MG63 (cell line): ENCODE results near the gene LARP1B. TPM values are rescaled to one million over a fixed set of nuclear protein-coding genes. Genes with fewer than 3 reads are reported as not detected.
A peak's percentile ranks its signal among the peaks of the same experiment; 100 is the strongest.

ENCODE experiments used
- DNase-seq: peaks from one replicate; pipeline ENCODE4 v3.0.0-alpha.2; 2020
- H3K27me3 ChIP-seq: fragments of 250-450 bp; sonication (Bioruptor Pico); 2 replicates; pipeline ENCODE4 v1.5.1; 2020; ENCODE audit warnings: mild to moderate bottlenecking, moderate library complexity
- H3K36me3 ChIP-seq: fragments of 250-450 bp; sonication (Bioruptor Pico); 2 replicates; pipeline ENCODE4 v1.5.1; 2020; ENCODE audit warnings: mild to moderate bottlenecking, moderate library complexity
- H3K4me3 ChIP-seq: fragments of 250-450 bp; sonication (Bioruptor Pico); 2 replicates; pipeline ENCODE4 v1.5.1; 2020; ENCODE audit warnings: mild to moderate bottlenecking, moderate library complexity
- H3K9me3 ChIP-seq: fragments of 250-450 bp; sonication (Bioruptor Pico); 2 replicates; pipeline ENCODE4 v1.5.1; 2020; ENCODE audit warnings: mild to moderate bottlenecking, moderate library complexity
- total RNA-seq: library from RNA; depleted of rRNA; stranded (reverse); fragments of >200 nt; shearing (Covaris generic); gene quantifications from 2 replicates; pipeline ENCODE4 v1.2.3, GENCODE V29; 2014; ENCODE audit warnings: low replicate concordance

Gene LARP1B
- total RNA-seq, 1 experiment from 2014 or later: 13.5 TPM

DNA sequence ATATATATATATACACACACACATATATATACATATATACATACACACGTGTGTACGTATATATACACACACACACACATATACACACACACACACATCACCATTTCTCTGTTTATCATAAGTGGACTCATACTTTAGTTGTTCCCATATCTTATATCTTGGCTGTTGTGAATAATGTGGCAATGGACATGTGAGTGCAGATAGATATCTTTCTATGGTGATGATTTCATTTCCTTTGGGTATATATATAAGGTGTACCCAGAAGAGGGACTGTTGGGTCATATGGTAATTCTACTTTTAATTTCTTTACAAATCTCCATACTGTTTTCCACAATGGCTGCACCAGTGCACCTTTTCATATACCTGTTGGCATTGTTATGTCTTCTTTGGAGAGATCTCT is 105.9 kb downstream of the LARP1B start:
- Histone ChIP-seq H3K36me3 (no peaks in the 10 kb centered on the region; the same call in 1 of the 2 replicates), H3K27me3 (no peaks in the 10 kb centered on the region), H3K4me3 (no peak overlapping the region), H3K9me3 (no peaks in the 10 kb centered on the region)
- no peak for DNase-seq

DNA sequence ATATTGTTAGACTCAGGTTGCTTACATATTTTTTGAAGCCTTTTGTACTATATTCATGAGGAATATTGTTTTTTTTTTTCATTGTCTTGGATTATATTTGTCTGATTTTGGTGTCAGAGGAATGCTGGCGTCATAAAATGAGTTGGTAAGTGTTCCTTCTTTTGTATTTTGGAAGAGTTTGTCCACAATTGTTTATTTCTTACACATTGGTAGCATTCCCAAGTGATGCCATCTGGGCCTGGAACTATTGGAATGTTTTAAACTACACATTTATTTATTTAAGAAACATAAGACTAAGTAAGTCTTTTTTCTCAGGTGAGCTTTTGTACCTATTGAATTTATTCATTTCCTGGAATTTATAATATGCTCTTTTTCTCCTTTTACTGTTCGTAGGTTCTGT is 107.6 kb downstream of the LARP1B start:
- Histone ChIP-seq H3K9me3 (no peaks in the 10 kb centered on the region), H3K27me3 (no peaks in the 10 kb centered on the region), H3K4me3 (no peak overlapping the region), H3K36me3 (no peaks in the 10 kb centered on the region; the same call in 1 of the 2 replicates)
- DNase-seq: no peak

DNA sequence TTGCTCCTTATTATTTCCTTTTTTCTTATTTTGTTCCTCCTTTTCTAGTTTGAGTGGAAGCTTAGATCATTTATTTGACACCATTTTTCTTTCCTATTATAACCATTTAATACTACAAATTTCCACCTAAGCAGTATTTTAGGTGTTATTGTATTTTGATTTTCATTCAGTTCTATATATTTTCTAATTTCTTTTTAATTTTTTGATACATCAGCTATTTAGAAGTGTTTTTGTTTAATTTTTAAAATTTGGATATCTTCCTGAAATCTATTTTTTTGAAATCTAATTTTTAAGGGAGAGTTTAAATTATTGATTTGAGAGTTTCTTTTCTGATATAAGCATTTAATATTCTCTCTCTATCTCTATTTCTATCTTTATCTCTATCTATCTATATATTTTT is 108.1 kb downstream of the LARP1B start:
- Histone ChIP-seq H3K9me3 (no peaks in the 10 kb centered on the region), H3K4me3 (no peak overlapping the region), H3K27me3 (no peaks in the 10 kb centered on the region), H3K36me3 (no peaks in the 10 kb centered on the region; the same call in 1 of the 2 replicates)
- no peak for DNase-seq

DNA sequence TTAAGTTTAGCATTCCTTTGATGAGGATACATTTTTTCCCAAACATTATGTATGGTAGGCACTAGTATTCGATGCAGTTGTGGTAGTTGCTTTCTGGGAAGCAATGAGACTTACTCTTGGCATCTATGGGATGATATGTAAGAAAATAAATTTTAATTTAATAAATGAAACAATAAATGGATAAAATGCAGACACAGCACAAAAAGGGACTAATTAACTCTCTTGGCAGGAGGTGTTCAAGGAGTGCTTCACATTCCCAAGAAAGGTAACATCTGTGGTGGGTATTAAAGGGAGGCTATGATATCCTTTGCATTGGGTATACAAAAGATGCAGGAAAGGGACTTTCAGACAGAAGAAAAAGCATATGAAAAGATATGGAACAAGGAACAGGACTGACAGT is 115.5 kb downstream of the LARP1B start:
- Histone ChIP-seq H3K4me3 (no peak overlapping the region), H3K9me3 (no peaks in the 10 kb centered on the region), H3K27me3 (no peaks in the 10 kb centered on the region), H3K36me3 (no peaks in the 10 kb centered on the region)
- no peak for DNase-seq

DNA sequence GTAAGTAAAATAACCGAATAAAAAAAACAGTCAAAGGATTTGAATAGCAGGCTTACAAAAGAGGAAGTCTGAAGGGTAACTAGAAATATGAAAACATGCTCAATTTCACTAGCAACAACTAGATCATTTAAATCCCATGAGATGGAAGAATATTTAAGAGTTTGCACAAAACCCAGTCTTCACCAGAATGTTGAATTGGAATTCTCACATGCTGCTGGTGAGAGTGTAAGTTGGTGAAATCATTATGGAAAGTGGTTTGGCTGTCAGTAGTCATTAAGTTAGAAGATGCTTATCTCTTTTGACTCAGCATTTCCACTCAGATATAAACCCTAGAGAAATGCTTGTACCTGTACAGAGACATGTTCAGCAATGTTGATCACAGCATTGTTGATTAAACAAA is 116.4 kb downstream of the LARP1B start:
- DNase-seq: no peak
- Histone ChIP-seq H3K27me3 (no peaks in the 10 kb centered on the region), H3K36me3 (no peaks in the 10 kb centered on the region), H3K4me3 (no peak overlapping the region), H3K9me3 (peaks cover 2% of the 10 kb centered on the region)

DNA sequence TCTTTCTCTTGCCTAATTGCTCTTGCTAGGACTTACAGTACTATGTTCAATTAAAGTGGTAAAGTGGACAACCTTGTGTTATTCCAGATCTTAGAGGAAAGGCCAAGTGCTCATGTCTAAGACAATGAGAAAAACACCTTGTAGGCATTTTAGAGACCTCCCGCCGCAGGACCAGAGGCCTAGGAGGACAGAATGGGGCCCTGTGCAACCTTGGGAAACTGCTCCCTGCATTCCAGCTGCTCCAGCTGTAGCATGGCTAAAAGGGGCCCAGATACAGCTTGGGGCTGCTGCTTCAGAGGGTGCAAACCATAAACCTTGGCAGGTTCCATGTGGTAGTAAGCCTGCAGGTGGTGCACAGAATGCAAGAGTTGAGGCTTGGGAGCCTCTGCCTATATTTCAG is 125.5 kb downstream of the LARP1B start:
- DNase-seq: no peak
- Histone ChIP-seq H3K27me3 (no peaks in the 10 kb centered on the region), H3K9me3 (peaks cover 3% of the 10 kb centered on the region), H3K4me3 (no peak overlapping the region), H3K36me3 (peaks cover 9% of the 10 kb centered on the region)

DNA sequence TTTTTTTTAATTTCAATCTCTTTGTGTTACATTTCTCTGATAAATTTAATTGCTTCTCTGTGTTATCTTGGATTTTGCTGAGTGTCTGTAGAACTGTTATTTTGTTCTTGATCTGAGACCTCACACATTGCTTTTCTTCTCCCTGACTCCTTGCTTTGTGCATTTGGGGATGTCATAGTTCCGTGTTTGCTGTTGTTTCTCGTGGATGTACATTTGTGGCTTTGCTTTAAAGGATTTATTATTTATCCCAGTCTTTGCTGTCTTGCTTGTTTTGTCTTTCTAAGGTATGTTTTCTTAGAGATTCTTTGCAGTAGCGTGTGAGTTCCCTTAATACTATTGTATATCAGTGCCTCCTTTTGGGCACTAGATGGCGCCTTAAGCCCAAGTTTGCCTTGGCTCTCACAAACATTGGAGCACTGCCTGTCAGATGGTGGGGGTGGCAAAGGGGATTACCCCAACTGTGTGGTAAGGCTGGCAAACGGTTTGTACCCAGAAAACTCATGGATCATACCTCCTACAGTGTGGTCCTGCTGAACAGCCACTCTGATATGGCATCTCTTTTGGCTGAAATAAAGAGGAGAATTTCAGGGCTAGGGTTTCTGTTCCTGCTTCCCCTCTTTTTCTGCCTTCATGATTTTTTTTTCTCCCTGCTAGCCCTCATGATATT is 130.1 kb downstream of the LARP1B start:
- Histone ChIP-seq H3K27me3 (no peaks in the 10 kb centered on the region), H3K9me3 (no peaks in the 10 kb centered on the region), H3K4me3 (no peak overlapping the region), H3K36me3 (peaks cover 3% of the 10 kb centered on the region)
- peak; percentile 53 for DNase-seq

DNA sequence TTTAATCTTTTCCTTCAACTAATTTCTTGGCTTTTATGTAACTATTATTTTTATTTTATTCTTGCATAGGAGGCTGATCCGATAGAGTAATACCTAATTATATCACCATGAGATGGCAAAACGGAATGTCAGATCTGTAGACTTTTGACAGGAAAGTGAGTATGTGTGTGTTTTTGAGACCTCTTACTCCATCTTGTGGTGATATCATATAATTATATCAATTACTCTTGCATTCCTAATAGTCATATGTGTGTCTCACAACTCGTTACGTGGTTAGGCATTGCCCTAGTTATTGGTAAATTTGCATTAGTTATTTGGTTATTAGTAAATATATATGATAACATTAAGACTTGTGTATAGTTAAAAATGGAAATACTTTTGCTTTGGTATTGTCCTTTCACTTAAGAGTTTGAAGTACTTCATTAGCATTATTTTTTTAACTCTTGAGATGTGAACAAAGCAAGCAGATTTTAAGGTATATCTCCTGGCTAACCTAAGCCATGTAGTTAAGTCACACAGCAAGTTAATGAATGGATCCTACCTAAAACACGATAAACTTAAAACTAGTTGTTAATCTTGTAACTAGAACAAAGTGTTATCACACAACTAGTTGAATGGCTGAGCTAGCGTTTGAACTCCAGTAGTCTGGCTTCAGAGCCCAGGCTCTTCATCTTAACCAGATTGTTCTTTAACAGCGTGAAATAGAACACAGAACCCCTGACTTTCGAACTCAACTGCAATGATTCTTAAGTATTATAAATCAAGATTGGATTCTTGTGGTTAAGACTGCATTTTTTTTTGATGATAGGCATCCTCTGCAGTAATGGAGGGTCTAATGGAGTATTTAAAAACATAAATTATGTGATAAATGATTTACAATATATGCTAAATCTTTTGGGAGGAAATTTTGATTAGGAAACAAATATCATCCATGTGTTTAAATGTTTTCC is 159.4 kb downstream of the LARP1B start:
- no peaks in the 10 kb centered on the region for H3K27me3 ChIP-seq
- no peak overlapping the region for H3K4me3 ChIP-seq
- no peaks in the 10 kb centered on the region for H3K36me3 ChIP-seq
- no peaks in the 10 kb centered on the region for H3K9me3 ChIP-seq
- no peak for DNase-seq

DNA sequence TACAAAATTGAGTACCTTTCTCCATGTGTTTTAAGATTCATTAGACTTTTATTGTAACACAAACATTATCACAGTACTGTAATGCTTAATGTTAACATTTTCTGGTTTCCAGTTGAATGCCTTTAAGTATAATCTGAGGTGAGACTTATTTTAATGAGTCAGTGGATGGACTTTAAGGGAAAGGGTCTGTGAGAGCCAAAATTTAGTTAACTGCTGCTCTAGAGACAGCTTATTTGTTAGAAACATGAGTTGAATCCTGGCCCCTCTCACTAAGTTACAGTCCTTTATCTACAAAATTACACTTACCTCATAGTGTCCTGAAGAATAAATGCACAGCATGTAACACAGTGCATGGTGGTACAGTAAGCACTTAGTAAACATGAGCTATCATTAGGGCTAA is 160.5 kb downstream of the LARP1B start:
- DNase-seq: no peak
- no peaks in the 10 kb centered on the region for H3K36me3 ChIP-seq
- no peak overlapping the region for H3K4me3 ChIP-seq
- H3K9me3 ChIP-seq: no peaks in the 10 kb centered on the region
- H3K27me3 ChIP-seq: no peaks in the 10 kb centered on the region

DNA sequence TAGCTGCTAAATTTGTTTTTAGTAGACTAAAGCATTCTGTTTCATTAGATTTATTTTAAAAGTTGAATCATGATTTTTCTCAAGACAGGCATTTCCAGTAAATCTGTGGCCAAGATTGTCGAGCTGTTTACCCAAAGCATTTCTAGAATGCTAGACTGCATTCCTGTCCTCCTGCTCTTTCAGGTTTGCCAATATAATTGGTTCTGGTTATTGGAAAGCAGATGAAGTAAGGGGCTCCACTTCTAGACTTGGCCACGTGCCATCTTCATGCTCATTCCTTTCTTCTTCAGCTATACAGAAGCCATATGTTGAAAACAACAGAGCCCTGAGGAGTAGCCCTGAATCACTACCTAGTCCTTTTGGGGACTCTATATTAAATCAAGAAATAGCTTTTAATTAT is 164.0 kb downstream of the LARP1B start:
- H3K9me3 ChIP-seq: no peaks in the 10 kb centered on the region
- H3K4me3 ChIP-seq: no peak overlapping the region
- no peaks in the 10 kb centered on the region for H3K36me3 ChIP-seq
- DNase-seq: peak; percentile 72
- H3K27me3 ChIP-seq: no peaks in the 10 kb centered on the region

DNA sequence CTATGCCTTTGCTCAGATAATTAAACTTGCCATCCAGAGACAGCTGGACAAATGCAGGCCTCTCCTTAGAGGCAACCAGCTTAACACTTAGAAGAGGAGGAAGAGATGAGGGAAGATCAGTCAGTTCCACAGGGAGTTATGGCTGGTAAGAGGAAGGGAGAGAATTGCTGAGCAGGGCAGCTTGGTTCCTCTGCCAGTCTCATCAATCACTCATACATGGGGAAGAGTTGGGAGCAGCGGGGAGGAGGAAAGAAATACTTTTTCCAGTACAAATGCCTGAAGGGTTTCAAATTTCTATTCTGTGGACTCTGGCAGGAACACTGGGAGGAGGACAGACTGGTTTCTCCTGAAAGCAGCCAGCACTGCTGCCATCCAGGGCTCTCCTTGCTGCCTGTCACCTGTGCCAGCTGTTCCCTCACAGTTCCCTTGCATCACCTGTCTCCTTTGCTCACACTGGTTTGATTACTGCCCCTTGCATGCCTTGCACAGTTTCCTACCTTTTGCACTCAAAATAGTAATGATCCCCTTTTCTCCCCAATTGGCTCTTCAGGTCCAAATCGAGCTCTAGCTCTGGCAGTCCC is 167.0 kb downstream of the LARP1B start:
- Histone ChIP-seq H3K27me3 (no peaks in the 10 kb centered on the region), H3K9me3 (no peaks in the 10 kb centered on the region), H3K36me3 (no peaks in the 10 kb centered on the region), H3K4me3 (no peak overlapping the region)
- no peak for DNase-seq

DNA sequence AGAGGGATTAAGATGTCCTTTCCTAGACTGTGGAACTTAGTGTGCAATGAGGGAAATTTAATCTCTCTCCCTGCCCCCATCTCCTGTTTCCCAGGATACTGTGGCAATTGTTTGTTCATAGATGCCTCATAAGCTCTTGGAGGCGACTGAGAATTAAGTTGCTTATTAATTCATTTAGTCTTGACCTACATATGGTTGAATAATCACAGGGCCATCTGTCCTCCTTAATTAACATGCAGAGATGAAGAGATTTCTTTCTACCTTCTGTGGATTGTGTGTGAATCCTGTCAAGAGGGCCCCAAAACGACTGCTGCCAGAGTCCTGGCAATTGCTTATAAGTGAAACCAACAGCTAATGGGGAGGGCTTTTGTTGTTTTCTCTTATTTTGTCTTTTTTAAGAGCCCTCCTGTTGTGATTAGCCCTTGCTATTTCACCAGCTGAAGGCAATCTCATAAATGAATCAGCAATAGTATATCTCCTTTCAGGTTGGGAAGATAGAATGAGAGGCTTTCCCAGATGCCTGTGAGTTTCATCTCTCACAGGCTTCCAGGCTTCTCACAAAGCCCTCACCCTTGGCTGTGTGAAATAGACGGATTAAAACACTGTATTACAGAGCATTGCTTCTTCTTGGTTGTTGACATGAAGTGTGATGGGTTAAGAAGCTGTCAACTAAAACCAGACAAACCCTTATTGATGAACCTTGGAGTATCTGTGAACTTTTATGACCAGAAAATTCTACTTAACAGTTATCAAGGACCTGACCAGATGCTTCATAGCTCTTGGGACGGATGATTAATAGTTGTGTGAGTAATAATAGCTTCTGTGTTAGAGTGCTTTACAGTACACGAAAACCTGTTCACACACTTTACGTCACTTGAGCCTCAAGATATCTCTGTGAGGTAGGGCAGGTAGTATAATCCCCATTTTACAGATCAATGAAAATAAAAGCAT is 168.0 kb downstream of the LARP1B start:
- Histone ChIP-seq H3K36me3 (no peaks in the 10 kb centered on the region), H3K4me3 (no peak overlapping the region), H3K27me3 (no peaks in the 10 kb centered on the region), H3K9me3 (no peaks in the 10 kb centered on the region)
- no peak for DNase-seq

DNA sequence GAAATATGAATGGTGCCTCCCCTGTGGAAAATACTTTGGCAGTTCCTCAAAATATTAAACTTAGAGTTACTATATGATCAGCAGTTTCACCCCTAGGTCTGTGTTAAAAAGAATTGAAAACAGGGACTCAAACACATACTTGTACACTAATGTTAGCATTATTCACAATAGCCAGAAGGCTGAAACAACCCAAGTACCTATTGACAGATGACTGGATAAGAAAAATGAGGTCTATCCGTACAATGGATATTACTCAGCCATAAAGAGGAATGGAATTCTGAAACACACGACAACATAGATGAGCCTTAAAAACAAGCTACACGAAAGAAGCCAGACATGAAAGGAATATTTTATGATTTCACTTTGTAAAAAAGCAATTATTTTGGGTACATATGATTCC is 171.6 kb downstream of the LARP1B start:
- no peak for DNase-seq
- no peaks in the 10 kb centered on the region for H3K27me3 ChIP-seq
- no peaks in the 10 kb centered on the region for H3K36me3 ChIP-seq
- no peaks in the 10 kb centered on the region for H3K9me3 ChIP-seq
- H3K4me3 ChIP-seq: no peak overlapping the region

DNA sequence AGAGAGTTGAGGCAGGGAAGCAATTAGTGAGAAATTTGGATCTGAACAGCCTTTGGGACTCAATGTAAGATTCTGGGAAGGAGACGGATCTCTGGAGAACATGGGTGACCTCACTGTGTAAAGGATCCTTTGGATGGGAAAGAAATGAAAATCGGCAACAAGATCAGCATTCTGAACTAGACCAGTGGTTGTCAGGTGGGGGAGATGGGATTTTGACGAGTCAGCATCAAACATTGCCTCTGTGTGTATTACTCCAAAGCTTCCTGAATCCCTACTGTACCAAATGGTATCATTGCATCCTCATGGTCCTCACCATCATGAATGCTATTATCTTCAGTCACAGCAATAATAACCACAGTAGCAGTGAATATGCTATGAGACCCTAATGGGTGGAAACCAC is 173.7 kb downstream of the LARP1B start:
- no peaks in the 10 kb centered on the region for H3K9me3 ChIP-seq
- no peak for DNase-seq
- H3K27me3 ChIP-seq: no peaks in the 10 kb centered on the region
- H3K36me3 ChIP-seq: no peaks in the 10 kb centered on the region
- no peak overlapping the region for H3K4me3 ChIP-seq

DNA sequence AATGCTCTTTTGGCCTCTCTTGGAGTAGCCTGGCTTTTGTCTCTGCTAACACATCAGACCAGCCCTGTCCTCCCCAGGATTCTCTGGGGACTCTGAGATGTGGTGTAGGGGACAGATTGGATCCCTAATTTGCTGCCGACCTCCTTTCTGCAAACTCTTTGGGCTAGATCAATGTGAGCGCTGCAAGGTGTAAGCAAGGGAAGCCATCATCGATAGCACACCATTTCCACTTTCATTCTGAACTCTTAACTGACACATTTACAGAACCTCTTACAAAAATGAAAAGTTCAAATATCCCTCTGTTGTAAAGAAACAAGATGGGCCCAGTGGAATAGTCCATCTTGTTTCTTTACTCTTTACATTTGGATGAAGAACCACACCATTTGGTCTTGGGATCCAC is 179.9 kb downstream of the LARP1B start:
- Histone ChIP-seq H3K9me3 (peaks cover 8% of the 10 kb centered on the region), H3K4me3 (no peak overlapping the region), H3K36me3 (no peaks in the 10 kb centered on the region), H3K27me3 (no peaks in the 10 kb centered on the region)
- no peak for DNase-seq

DNA sequence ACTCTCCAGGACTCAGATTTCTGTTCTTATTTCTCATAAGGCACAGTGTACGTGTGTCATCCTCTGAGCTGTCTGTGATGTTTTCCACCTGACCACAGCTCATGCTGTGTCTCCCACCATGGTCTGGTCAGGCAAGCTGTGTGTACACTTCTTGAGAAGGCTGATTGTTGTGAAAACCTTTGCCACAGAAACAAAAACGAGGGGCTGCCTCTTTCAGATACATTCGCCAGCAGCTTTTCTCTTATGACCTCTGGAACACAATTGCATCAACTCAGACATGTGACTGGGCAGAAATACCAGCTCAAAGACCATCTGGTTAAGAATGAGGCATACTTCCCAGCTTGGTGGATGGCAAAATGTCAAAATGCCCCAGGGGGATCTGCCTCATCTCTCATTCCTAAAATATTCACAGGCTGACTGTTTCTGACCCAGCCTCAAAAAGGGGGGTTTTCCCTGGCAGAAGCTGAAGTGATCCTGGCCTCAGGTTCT is 180.4 kb downstream of the LARP1B start:
- Histone ChIP-seq H3K9me3 (peaks cover 8% of the 10 kb centered on the region), H3K36me3 (no peaks in the 10 kb centered on the region), H3K4me3 (no peak overlapping the region), H3K27me3 (no peaks in the 10 kb centered on the region)
- peak; percentile 85 for DNase-seq
